GM19467 (cell line): Measurements from ENCODE around the gene GSTT4.
"Not testable (repeated sequence)": the region's sequence is repeated elsewhere in the genome, so short reads cannot be mapped to it uniquely, and the experiment has no call there.

Experiments used
- ATAC-seq: cut with Tn5 transposase; IDR thresholded peaks from one replicate; pipeline ENCODE4 v1.9.1; 2021; ENCODE audit warnings: mild to moderate bottlenecking, moderate library complexity; ENCODE audit not compliant: unreplicated experiment

Gene GSTT4

DNA sequence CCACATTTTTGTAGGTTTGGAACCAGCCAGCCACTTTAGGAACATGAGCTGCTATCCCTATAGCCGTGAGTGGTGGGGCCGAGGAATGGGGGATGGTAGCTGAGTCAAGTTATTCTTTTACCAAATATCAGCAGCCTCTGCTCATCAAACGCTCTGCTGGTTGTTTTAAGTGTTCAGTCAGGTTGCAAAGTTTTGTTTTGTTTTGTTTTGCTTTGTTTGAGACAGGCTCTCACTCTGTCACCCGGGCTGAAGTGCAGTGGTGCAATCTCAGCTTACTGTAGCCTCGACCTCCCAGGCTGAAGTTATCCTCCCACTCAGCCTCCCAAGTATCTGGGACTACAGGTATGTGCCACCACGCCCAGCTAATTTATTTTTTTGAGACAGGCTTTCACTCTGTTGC, 20.2 kb upstream of the GSTT4 start:
- ATAC-seq, result no peak

DNA sequence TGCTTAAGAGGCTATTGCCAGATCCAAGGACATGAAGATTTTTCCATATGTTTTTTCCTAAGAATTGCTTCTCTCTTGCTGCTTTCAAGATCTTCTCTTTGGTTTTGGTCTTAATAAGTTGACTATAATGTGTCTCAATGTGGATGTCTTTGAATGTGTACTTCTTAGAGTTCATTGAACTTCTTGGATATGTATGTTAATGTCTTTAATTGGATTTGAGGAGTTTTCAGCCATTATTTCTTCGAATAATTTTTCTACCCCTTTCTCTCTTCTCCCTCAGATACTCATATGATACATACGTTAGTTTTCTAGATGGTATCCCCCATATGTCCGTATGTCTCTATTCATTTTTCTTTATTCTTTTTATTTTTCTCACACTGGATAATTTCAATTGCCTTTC, 19.1 kb upstream of the GSTT4 start:
- no peak for ATAC-seq

DNA sequence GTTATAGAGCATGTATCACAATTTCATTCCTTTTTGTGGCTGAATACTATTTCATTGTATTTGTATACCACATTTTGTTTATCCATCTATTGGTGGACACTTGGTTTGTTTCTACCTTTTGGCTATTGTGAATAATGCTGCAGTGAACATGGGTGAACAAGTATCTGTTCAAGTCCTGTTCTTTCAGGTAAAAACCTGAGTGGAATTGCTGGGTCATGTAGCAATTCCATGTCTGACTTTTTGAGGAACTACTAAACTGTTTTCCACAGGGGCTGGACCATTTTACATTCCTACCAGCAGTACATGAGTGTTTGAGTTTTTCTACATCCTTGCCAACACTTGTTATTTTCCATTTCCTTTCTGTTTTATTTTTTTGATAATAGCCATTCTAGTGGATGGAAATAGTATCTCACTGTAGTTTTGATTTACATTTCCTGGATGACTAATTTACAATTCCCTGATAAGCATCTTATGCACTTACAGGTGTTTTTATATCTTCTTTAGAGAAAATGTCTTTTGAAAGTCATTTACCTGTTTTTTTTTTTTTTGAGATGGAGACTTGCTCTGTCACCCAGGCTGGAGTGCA, 18.0 kb upstream of the GSTT4 start:
- ATAC-seq, result no peak

DNA sequence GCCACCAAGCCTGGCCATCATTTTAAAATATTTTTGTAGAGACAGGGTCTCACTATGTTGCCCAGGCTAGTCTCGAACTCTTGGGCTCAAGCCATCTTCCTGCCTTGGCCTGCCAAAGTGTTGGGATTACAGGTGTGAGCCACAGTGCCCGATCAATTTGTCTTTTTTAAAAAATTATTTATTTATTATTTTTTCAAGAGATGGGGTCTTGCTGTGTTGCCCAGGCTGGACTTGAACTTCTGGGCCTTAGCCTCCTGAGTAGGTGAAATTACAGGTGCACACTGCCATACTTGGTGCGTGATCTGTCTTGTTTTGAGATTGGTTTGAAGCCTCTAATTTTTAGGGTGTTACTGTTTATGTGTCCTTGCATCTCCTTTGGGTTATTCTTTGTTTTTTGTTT, 16.1 kb upstream of the GSTT4 start:
- ATAC-seq, result no peak

DNA sequence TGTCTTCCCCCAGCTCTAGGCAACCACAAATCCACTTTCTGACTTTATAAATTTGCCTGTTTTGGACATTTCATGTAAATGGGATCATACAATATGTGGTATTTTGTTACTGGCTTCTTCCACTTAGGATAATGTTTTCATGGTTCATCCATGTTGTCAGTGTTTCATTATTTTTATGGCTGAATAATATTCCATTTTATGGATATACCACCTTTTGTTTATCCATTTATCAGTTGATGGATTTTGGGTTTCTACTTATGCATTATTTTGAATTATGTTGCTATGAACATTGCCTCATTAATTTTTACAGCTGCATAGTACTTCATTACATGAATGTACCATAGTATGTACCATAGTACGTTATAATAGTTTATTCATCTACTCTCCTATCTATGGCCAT, 10.9 kb upstream of the GSTT4 start:
- ATAC-seq, result no peak

DNA sequence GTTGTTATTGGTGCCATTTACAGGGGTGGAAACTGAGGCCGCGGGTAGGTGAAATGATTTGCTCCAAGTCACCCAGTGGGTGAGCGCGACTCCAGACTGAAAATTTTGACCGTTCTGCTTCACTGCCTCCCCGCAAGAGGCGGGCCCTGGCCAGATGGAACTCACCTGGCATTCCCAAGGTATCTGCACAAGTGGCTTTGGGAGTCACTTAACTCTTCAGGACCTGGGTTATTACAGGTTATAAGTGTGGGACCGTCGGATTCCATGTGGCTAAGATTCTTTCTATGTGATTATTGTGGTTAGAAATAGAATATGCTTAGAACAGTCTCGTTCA, 6.4 kb upstream of the GSTT4 start:
- no peak for ATAC-seq

DNA sequence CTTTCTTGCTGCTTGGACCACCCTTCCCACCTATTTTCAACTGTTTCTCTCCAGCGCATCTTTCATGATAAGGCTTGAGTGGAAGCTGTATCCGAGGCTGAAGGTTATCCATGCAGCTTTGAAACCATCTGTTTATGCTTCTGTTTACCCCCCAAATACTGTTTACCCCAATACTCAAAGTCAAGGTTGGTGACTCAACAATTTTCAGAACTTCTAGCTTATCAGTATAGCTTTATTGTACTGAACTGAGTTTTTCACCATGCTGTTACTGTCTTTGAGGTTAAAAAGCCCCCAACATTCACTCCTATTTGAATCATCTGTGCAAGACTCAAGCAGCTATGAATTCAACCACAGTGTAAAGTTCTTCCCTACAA, 4.8 kb upstream of the GSTT4 start:
- ATAC-seq, result no peak

DNA sequence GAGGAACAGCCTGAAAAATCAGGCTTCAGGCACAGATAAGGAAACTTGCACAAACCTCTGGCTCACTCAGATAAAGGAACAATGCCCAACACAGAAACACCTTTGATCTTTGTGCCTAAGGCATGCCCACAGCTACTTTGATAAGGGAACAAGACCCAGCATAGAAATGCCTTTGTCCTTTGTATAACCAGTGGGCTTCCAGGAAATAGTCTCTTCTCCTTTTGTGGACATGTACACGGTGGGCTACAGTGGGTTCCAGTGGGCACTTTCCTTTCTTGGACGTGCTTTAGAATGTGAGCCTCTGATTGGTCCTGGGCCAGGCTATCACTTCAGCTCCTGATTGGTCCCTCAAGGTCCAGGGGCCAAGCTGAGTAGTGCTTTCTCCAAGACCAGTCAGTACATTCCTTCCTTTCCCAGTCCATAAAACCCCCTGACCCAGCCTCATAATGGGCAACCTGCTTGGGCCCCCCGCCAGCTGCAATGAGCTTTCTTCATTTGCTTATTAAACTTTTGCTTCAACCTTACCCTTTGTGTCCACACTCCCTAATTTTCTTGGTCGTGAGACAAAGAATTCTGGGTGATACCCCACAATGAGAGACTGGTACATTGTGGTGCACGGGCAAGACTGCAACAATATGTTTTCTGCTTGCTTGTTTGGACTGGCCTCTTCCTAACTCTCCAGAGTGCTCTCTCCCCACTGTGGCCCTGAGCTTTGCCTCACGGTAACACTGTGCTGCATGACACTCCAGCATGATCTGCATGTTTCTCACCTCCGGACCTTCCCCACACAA, 4.2 kb upstream of the GSTT4 start:
- ATAC-seq, result no peak

DNA sequence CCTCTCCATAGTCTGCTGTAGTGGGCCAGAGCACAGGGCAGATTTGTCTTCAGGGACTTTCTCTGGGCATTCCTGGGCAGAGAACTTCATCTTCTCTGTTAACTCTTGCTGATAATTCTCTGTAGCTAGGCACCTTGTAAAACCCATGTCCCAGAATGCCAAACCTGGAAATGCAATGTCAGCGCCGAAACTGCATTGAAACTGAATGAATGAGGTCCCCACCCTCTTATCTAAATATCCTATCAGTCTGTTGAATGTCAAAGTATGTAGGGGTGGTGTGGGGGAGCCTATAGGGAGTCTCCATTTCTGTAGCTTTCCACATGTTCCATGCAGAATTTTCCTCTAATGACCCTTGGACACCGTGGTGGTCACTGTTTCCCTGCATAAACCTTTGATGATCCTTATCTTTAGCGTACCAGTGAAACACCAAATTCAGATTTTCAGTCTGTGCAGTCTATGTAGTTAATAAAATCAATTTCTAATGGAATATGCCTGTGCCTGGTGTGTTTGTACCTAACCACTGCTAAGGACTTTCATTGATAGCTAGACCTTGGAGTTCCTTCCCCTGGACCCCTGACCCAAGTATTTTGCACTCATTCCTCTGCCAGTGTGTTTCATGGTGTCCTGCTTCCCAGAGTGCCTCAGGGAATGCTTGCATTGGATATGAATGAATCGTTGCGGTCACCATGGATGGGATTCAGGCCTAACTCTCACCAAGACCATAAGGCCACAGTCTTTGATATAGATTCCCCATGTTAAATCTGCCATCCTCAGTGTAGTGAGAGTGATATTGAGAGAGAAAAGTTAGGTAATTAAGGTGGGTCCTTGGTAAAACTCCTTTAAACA, 3.4 kb upstream of the GSTT4 start:
- no peak for ATAC-seq

DNA sequence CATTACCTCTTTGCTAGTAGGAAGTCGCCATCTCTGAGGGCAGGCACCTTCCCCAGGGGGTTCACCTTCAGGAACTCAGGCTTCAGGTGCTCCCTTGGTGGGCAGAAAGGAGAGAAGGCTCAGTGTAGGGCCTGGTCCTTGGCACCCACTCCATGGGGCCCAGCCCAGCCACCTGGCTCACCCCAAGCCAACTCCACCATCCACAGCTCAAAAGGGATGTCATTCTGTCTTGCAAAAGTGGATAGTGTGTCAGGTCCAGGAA, 2.7 kb upstream of the GSTT4 start:
- ATAC-seq, result no peak

DNA sequence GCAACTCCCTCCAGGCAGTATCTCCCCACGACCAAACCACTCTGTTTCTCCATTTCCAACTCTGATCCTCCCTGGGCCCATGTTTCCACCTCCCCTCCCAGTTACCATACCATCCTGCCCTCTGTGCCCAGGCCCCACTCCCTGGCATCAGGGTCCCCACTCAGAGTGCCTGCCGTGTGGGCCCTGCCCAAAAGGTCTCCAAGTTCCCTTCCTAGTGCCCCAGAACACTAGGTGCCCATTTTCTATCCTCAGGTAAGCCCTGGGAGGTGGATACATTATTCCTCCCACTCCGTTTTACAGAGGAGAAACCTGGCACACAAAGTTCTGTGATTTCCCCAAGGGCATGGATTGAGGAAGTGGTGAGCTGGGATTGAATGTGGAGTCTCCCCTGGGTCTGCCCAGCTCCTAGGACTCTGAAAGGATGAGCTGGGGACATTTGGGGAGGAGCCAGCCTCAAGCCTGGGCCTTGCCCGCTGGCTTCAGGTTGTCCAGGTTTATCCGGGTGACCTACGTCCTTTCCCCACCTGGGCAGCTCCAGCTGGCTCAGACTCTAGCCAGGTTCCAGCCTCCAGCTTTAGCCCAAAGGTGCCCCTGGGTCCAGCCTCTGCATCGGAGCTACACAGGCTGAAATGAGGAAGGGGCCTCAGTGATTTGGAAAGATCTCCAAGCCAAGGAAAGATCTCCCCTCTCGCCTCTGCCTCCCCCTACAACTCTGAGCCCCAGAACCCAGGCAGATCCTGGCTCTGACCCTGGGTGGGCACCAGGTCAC, 2.2 kb upstream of the GSTT4 start:
- no peak for ATAC-seq

DNA sequence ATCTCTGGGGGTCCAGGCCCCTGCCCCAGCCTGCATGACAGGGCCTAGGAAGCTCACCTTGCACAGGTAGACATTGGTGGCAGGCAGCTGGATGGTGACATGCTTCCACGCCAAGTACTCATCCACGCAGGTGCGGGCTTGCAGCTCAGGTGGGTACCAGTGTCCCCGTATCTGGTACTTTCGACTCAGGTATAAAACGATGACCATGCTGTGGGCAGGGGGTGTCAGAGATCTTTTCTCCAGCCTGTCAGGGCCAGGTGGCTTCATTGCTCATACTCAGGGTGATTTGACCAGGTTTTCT, 1.6 kb upstream of the GSTT4 start:
- no peak for ATAC-seq

DNA sequence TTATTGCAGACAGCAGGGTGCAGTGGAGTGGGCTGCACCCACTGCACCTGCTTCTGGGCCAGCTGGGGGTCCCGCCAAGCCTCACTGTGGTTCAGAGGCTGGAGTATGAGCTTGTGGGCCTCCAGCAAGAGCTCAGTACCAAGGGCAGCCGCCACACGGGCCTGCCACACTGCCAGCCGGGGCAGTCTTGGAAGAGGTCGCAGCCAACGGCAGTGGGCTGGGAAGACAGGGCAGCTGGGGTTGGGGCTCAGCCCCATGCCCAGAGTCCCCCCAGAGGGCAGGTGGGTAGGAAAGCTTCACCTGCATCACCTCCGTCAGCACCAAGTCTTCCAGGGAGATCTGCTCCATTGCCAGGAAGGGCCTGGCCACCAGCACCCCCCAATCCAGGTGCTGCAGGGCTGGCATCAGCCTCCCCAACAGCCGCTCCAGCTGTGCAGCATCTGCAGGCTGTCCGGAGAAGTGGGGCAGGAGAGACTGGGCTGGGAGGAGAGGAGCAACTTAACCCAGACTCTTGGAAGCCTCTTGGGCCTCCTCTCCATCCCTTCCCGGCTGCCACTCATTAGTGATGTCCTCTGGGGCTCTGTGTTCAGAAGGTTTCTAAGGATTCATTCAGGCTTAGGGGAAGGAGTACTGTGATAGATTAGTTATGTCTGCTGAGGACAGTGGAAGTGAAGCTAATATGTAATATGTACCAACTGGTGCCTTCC, 1.1 kb upstream of the GSTT4 start:
- no peak for ATAC-seq

DNA sequence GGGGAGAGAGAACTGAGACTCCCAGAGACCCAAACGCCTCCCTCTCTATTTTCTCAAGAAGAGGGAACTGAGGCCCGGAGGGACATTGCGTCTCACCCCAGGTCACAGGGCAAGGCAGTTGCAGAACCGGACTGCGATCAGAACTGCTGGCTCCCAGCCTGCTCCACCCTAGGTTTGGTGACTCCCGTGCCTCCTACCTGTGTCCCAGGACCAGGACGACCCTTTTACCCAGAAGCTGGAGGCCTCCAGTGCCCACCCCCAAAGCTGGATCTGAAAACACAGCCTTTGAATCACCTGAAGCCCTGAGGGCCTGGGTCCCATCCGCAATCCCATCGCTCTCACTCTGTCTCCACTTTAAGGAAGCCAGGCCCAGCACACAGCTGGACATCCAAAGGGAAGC, 1.4 kb downstream of the GSTT4 start:
- ATAC-seq, result no peak

DNA sequence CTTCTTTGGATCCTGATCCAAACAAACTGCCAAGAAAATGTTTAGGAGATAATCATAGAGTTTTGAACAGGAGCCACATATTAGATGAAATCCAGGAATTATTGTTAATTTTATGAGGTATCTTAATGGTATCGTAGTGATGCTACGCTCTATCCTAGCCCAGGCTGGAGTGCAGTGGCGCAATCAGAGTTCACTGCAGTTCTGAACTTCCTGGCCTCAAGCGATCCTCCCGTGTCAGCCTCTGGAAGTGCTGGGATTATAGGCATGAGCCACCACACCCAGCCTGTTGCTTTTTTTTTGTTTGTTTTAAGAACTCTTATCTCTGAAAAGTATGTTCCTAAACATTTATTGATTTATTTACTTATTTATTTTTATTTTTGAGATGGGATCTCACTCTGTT, 2.4 kb downstream of the GSTT4 start:
- ATAC-seq, result no peak

DNA sequence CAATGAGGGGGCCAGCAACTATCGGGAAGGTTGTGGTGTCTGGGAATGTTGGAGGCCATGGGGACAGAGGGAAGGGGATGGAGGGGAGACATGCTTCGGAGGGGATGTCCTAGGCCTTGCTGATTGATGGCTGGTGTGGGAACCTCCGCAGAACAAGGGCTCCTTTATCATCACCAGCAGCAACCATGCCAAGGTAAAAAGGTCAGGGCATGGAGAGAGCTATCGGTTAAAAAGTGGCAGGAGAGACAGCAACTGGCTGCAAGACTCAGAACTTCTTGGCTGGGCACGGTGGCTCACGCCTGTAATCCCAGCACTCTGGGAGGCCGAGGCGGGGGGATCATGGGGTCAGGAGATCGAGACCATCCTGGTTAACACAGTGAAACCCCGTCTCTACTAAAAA, 3.0 kb downstream of the GSTT4 start:
- ATAC-seq, result no peak

DNA sequence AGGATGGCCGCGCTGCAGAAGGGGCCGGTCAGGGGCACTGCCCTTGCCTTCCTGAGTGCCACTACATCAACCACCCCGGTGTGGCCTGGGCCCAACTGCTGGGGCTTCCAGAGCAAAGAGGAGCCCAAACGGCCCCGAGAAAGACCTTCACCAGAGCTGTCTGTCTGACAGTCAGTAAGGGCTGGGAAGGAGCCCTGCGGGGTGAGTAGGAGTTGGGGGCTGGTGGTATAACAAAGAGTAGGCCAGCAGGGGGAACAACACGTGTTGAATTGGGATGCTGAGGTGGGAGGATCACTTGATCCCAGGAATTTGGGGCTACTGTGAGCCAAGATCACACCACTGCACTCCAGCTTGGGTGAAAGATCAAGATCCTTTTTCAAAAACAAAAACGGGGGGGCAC, 3.9 kb downstream of the GSTT4 start:
- no peak for ATAC-seq

DNA sequence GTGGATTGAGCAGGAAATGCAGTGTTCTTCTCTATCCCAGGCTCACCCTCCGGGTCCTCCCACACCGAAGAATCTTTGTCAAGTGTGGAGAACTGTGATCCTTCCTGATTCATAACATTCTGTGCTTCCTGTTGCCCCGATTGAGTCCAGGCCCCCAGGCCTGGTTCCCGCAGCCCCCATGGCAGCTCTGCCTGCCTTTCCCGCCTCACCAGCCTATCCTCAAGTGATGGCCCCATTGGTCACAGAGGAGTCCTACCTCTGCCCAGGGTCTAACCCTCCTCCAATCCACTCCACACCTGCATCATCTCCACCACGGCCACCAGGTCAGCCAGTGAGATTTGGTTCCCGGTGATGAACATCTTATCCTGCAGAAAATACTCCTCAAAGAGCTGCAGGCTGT, 5.5 kb downstream of the GSTT4 start:
- ATAC-seq, result not testable (repeated sequence)

DNA sequence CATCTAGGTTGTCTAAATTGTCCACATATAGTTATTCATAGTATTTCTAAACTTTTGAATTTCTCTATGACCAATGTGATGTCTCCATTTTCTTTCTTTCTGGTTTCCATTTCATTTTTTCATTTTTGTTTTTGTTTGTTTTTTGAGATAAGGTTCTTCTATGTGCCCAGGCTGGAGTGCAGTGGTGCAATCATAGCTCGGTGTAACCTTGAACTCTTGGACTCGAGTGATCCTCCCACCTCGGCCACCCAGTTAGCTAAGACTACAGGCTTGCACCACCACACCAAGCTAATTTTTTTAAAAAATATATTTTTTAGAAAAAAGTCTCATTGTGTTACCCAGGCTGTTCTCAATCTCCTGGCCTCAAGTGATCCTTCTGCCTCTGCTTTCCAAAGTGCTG, 8.2 kb downstream of the GSTT4 start:
- no peak for ATAC-seq

DNA sequence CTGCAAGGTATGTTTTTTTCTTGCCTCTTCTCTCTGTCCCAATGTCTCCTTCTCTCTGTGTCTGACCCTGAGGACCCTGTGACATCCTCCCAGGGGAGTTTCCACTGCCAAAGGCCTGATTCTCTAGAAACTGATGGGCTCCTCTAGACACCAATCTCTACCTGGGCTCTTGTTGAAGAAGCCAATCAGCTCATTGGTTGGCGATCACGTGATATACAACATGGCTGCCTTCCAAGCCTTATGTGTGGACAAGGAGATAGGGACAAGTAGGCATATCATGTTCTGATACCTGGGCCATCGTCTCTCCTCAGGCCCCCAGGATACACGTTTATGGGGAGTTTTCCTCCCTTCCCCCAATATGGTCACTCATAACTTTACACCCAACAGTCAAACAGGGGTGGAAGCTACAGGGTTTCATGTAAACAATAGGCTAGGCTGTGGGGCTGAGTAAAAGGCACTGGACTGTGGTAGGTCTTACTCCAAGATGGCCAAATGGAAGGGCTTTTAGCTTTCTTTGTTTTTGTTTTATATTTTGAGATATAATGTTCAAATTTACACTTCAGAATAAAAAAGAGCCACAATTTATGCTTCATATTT, 11.6 kb downstream of the GSTT4 start:
- ATAC-seq, result not testable (repeated sequence)

DNA sequence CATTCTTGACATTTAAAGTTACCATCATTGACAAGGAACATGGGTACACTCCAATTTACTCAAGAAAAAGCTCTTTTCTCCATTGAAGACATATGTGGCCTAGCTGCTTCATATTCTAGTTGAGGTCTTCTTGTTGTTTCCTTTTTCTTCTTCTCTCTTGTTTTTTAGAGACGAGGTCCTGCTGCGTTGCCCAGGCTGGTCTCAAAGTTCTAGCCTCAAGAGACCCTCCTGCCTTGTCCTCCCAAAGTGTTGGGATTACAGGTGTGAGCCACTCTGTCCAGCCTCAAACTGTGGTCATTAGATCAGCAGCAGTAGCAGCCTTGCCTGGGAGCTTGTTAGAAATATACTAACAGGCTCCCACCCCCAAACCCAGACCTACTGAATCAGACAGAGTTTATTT, 12.2 kb downstream of the GSTT4 start:
- not testable (repeated sequence) for ATAC-seq
